ENCODE measurements around the gene NUP214. TPM values are rescaled to one million over a fixed set of nuclear protein-coding genes. Genes with fewer than 3 reads are reported as not detected.

NUP214 gene
- total RNA-seq, 1 donor from 2014 or later, result 62.2 TPM

DNA sequence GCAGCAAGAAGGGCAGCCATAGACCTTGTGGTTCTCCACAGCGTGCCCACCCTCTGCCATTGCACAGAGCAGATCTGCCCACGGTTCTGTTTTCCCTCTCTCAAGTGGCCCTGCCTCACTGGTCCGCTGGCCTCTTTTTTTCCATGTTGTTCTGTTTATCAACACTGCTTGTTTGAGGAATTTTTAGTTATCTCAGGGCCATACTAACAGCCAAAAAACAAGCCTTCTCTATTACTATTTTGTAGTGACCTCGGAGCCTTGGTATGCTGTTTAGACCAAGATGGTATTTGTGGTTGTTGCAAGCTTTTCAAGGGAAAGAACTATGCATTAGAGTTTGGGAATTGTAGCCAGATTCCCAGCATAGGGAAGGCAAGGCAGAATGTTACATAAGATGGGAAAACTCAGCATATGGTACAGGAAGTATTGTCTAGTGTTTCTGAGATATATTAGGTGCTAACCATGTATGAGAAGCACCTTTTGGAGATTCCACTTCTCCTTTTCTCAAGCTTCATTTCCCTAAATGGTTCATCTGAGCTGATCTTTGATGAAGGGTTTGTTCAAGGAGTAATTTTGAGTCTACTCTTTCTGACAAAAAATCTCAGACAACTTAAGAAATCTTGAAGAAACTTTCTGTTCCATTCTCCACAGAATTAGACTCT, 54.3 kb downstream of the NUP214 start:
- no peaks in the 10 kb centered on the region for H3K4me1 Mint-ChIP-seq (ENCODE audit: low read depth)
- peak overlapping the region; percentile 49 for H3K27ac Mint-ChIP-seq
- H3K4me3 Mint-ChIP-seq (ENCODE audit: low read depth), result no peak overlapping the region
- peaks cover 12% of the 10 kb centered on the region for H3K36me3 Mint-ChIP-seq (ENCODE audit: insufficient read depth)
- TF ChIP-seq, protein P1, sequence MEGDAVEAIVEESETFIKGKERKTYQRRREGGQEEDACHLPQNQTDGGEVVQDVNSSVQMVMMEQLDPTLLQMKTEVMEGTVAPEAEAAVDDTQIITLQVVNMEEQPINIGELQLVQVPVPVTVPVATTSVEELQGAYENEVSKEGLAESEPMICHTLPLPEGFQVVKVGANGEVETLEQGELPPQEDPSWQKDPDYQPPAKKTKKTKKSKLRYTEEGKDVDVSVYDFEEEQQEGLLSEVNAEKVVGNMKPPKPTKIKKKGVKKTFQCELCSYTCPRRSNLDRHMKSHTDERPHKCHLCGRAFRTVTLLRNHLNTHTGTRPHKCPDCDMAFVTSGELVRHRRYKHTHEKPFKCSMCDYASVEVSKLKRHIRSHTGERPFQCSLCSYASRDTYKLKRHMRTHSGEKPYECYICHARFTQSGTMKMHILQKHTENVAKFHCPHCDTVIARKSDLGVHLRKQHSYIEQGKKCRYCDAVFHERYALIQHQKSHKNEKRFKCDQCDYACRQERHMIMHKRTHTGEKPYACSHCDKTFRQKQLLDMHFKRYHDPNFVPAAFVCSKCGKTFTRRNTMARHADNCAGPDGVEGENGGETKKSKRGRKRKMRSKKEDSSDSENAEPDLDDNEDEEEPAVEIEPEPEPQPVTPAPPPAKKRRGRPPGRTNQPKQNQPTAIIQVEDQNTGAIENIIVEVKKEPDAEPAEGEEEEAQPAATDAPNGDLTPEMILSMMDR (IDR thresholded peaks at IDR 0.05; ENCODE audit: unreplicated experiment), result no peak
- no peaks in the 10 kb centered on the region for H3K9me3 Mint-ChIP-seq (ENCODE audit: low read depth)
- no peak for DNase-seq (ENCODE audit: low spot score, unreplicated experiment)
- no peaks in the 10 kb centered on the region for H3K27me3 Mint-ChIP-seq

DNA sequence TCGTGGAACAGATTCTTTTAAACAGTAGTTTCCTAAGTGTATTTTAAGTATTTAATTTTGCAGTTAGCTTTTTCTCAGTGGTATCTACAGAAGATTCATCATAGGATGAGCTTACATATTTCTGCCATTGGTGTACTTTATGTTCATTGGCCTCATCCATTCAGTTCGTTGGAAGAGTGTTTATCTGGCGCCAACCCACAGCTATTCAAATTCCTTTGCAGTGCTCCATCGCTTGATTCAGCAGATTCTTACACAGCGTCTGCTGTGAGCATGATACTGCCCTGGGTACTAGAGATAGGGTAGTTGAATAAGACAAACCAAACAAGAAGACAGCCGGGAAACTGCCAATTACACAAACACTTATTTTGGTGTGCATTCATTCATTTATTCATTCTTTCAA, 55.1 kb downstream of the NUP214 start:
- Mint-ChIP-seq H3K4me1 (ENCODE audit: low read depth) (no peaks in the 10 kb centered on the region), H3K27me3 (no peaks in the 10 kb centered on the region), H3K4me3 (ENCODE audit: low read depth) (no peak overlapping the region), H3K27ac (no peak overlapping the region), H3K9me3 (ENCODE audit: low read depth) (no peaks in the 10 kb centered on the region), H3K36me3 (ENCODE audit: insufficient read depth) (peaks cover 9% of the 10 kb centered on the region)
- no peak for DNase-seq (ENCODE audit: low spot score, unreplicated experiment)
- TF ChIP-seq, protein P1 (IDR thresholded peaks at IDR 0.05; ENCODE audit: unreplicated experiment), result no peak

DNA sequence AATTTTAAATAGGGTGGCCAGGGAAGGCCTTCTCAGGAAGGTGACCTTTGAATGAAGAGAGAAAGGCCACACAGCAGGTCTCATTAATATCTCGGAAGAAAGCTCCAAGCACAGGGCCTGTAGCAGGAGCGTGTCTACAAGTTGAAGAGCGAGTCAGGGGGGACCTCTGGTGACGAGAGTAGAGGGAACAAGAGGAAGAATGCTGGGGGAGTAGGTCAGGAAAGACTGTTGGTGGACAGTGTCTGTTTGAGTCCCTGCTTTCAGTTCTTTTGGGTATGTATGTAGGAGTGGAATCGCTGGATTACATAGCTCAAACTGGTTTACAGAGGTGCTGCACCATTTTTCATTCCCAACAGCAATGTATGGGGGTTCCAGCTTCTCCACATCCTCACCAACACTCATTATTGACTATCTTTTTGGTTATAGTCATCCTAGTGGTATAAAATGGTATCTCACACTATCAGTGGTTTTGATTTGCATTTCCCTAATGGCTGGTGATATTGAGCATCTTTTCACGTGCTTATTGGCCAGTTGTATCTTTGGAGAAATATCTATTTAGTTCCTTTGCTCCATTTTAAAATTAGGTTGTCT, 55.8 kb downstream of the NUP214 start:
- no peak for DNase-seq (ENCODE audit: low spot score, unreplicated experiment)
- H3K9me3 Mint-ChIP-seq (ENCODE audit: low read depth), result no peaks in the 10 kb centered on the region
- H3K4me1 Mint-ChIP-seq (ENCODE audit: low read depth), result no peaks in the 10 kb centered on the region
- no peaks in the 10 kb centered on the region for H3K27me3 Mint-ChIP-seq
- H3K4me3 Mint-ChIP-seq (ENCODE audit: low read depth), result no peak overlapping the region
- H3K36me3 Mint-ChIP-seq (ENCODE audit: insufficient read depth), result peaks cover 10% of the 10 kb centered on the region
- TF ChIP-seq, protein P1 (IDR thresholded peaks at IDR 0.05; ENCODE audit: unreplicated experiment), result peak; percentile 33
- no peak overlapping the region for H3K27ac Mint-ChIP-seq

DNA sequence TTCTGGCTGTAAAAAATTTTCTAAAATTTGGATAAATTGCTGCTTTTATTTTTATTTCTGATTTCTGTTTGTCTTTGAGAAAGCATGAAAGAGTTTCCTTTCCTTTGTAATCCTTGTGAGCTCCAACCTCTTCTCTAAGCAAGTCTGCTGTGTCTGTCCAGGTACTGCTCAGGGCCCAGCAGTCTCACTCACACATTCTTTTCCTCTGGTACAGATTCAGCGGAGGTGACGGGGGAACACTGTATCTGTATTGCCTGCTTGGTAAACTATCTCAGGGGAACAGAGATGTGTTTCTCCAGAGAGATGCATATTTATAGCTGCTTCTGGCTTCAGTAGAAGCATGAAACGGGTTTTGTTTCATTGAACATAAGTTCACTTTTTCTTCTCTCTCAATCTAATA, 60.5 kb downstream of the NUP214 start:
- DNase-seq (ENCODE audit: low spot score, unreplicated experiment), result no peak
- no peak overlapping the region for H3K4me3 Mint-ChIP-seq (ENCODE audit: low read depth)

DNA sequence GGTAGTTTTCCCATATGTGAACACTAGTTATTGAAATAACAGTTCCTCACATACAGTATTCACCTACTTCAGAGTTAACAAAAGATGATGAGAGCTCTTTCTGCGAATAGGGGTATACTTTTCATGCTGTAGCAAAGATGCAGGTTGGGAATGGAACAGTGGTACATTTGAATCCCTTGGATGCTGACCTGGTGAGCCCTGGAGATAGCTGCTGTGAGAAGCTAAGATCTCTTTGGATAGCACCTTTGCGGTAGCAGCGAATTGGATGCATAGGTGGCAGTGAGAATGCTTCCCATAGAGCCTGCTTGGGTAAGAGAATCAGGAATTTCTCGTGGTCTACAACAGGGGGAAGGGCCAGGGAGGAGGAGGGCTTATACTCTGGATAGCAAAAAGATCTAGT, 61.2 kb downstream of the NUP214 start:
- DNase-seq (ENCODE audit: low spot score, unreplicated experiment), result no peak
- Mint-ChIP-seq H3K4me3 (ENCODE audit: low read depth) (no peak overlapping the region), H3K9me3 (ENCODE audit: low read depth) (no peaks in the 10 kb centered on the region), H3K27ac (no peak overlapping the region), H3K4me1 (ENCODE audit: low read depth) (no peaks in the 10 kb centered on the region), H3K36me3 (ENCODE audit: insufficient read depth) (peaks cover 16% of the 10 kb centered on the region), H3K27me3 (no peaks in the 10 kb centered on the region)
- TF ChIP-seq, protein P1 (IDR thresholded peaks at IDR 0.05; ENCODE audit: unreplicated experiment), result no peak

More for the DNA sequence above, 60.5 kb downstream of the NUP214 start:
- H3K27me3 Mint-ChIP-seq, result no peaks in the 10 kb centered on the region
- no peaks in the 10 kb centered on the region for H3K9me3 Mint-ChIP-seq (ENCODE audit: low read depth)
- TF ChIP-seq, protein P1 (IDR thresholded peaks at IDR 0.05; ENCODE audit: unreplicated experiment), result no peak
- H3K27ac Mint-ChIP-seq, result no peak overlapping the region
- no peaks in the 10 kb centered on the region for H3K4me1 Mint-ChIP-seq (ENCODE audit: low read depth)
- peaks cover 15% of the 10 kb centered on the region for H3K36me3 Mint-ChIP-seq (ENCODE audit: insufficient read depth)

Data from progenitor cell of endocrine pancreas (in vitro differentiated cells).